GM19397 (cell line): ENCODE measurements around the gene TUBA1C.

Source experiments
- ATAC-seq: cut with Tn5 transposase; IDR thresholded peaks from one replicate; pipeline ENCODE4 v1.9.1; 2021; ENCODE audit warnings: mild to moderate bottlenecking, moderate library complexity; ENCODE audit not compliant: unreplicated experiment

TUBA1C gene

GRCh38 chr12:49264873-49265792 is at the start of gene TUBA1C:
TSS of gene TUBA1C (plus strand) at chr12:49265082. CDS start at chr12:49265182, 100 bp downstream.
- ATAC-seq = peak; percentile 86

- no peak for ATAC-seq
These were observed 45.4 kb upstream of the TUBA1C start for GRCh38 chr12:49219417-49220026.

GRCh38 chr12:49220972-49221371 is 43.9 kb upstream of the TUBA1C start:
- ATAC-seq = no peak

- ATAC-seq = no peak
These were observed 41.8 kb upstream of the TUBA1C start for GRCh38 chr12:49223122-49223521.

- ATAC-seq = no peak
These were observed 41.1 kb upstream of the TUBA1C start for GRCh38 chr12:49223590-49224369.

- no peak for ATAC-seq
These were observed 39.2 kb upstream of the TUBA1C start for GRCh38 chr12:49225576-49226166.

GRCh38 chr12:49227713-49228112 is 37.2 kb upstream of the TUBA1C start:
- no peak for ATAC-seq

- ATAC-seq = no peak
These were observed 36.2 kb upstream of the TUBA1C start for GRCh38 chr12:49228653-49229052.

GRCh38 chr12:49230176-49230804 is 34.6 kb upstream of the TUBA1C start:
- no peak for ATAC-seq

GRCh38 chr12:49230805-49231194 is 34.1 kb upstream of the TUBA1C start:
- ATAC-seq = no peak

GRCh38 chr12:49231878-49232655 is 32.8 kb upstream of the TUBA1C start:
- no peak for ATAC-seq

GRCh38 chr12:49232940-49233841 is 31.7 kb upstream of the TUBA1C start:
- no peak for ATAC-seq

GRCh38 chr12:49233842-49234526 is 30.9 kb upstream of the TUBA1C start:
- ATAC-seq = no peak

- ATAC-seq = no peak
These were observed 28.5 kb upstream of the TUBA1C start for GRCh38 chr12:49236423-49236822.

GRCh38 chr12:49243631-49244030 is 21.3 kb upstream of the TUBA1C start:
- ATAC-seq = no peak

- no peak for ATAC-seq
These were observed 20.7 kb upstream of the TUBA1C start for GRCh38 chr12:49244176-49244575.

- no peak for ATAC-seq
These were observed 13.5 kb upstream of the TUBA1C start for GRCh38 chr12:49251357-49251756.

GRCh38 chr12:49253033-49253623 is 11.8 kb upstream of the TUBA1C start:
- ATAC-seq = no peak
